Measurements from ENCODE around the gene ISY1. TPM values are rescaled to one million over a fixed set of nuclear protein-coding genes. Genes with fewer than 3 reads are reported as not detected.

ISY1 gene
- total and polyA plus RNA-seq, 2 of the 4 experiments (the other 2 are of a cell fraction): 28.5 to 31.5 TPM

DNA sequence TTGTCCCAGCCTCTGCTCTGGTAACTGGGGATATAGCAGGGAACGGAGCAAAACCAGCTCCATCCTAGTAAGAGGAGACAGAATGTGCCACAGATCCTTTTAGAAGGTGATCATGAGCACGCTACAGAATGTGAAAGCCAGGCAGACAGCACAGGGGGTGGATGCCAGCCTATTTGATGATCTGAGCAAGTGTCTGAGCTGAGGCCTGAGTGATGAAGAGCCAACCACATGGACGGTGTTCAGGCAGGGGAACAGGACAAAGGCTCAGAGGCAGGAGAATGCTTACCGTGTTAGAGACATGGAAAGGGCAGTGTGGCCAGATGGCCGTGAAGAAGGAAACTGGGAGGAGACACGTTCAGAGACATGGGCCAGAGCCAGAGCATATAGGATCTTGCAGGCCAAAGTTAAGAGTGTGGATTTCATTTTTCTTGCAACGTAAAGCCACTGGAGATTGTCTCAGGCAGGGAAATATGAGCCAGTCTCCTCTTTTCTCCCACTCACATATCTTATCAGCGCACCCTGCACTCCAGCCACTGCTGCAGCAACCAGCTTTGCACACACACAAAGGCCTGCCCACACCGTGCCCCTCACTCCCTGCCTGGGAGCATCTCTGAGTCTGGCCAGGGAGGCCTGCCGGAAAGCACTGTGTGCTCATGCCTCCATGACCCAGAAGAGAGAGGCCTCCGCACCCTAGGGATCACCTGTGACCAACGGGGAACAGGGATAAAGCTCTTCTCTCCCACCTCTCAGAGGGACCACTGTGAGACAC is 59.3 kb downstream of the ISY1 start:
- Histone ChIP-seq H3K23ac (ENCODE audit: low read depth, low read length) (no peak overlapping the region), H2BK120ac (ENCODE audit: low read depth, low read length) (no peak overlapping the region), H3K79me1 (ENCODE audit: low read depth in 1 of 2, low read length in 2 of 2) (peaks cover 27 to 72% of the 10 kb centered on the region in 2 experiments), H2BK20ac (ENCODE audit: low read depth, low read length) (no peak overlapping the region), H4K91ac (ENCODE audit: insufficient read depth, low read depth, low read length) (no peak overlapping the region), H3K9me3 (ENCODE audit: control insufficient read depth, insufficient read depth, low read length) (no peaks in the 10 kb centered on the region), H3K56ac (ENCODE audit: extremely low read depth, insufficient read depth, low read length) (no peak overlapping the region), H4K8ac (ENCODE audit: low read depth in 2 of 2, low read length in 2 of 2) (no peak overlapping the region), H2AK5ac (ENCODE audit: low read depth, low read length) (no peak overlapping the region), H3K9ac (ENCODE audit: low read depth, low read length) (no peak overlapping the region), H3K4ac (ENCODE audit: low read depth, low read length) (no peak overlapping the region), H3K36me3 (ENCODE audit: control insufficient read depth, insufficient read depth, low read length) (peaks cover 12% of the 10 kb centered on the region), H2AK9ac (replicated peaks; ENCODE audit: low read depth, low read length, poor library complexity) (no peak overlapping the region), H3K9me1 (ENCODE audit: insufficient read depth, low read length) (peaks cover 8% of the 10 kb centered on the region; the same call in 1 of the 2 replicates), H2BK15ac (ENCODE audit: low read depth, low read length) (no peak overlapping the region), H3K18ac (ENCODE audit: low read depth, low read length) (no peak overlapping the region), H3K4me2 (ENCODE audit: low read depth, low read length) (no peak overlapping the region), H2AFZ (replicated peaks; ENCODE audit: low read length, poor library complexity) (no peak overlapping the region), H4K20me1 (ENCODE audit: insufficient read depth, low read length) (peaks cover 75% of the 10 kb centered on the region), H4K5ac (ENCODE audit: low read depth, low read length) (no peak overlapping the region), H3K4me1 (ENCODE audit: control insufficient read depth, insufficient read depth, low read length) (no peaks in the 10 kb centered on the region), H3K27me3 (ENCODE audit: control insufficient read depth, insufficient read depth, low read length) (no peaks in the 10 kb centered on the region), H3K27ac (ENCODE audit: insufficient read depth, low read length) (no peak overlapping the region), H2BK5ac (ENCODE audit: low read depth, low read length, poor library complexity, severe bottlenecking) (no peak overlapping the region), H3K14ac (replicated peaks; ENCODE audit: low read depth, low read length) (no peak overlapping the region), H3K4me3 (ENCODE audit: insufficient read depth, low read depth, low read length) (no peak overlapping the region)
- in situ Hi-C loops (cut with MboI; ENCODE audit: low sequenced_read_pairs) (no loop called here), intact Hi-C loops (cut with micrococcal nuclease) (no loop called here), dilution Hi-C loops (cut with HindIII; ENCODE audit: low sequenced_read_pairs, unreplicated experiment) (no loop called here)
- no peak for DNase-seq
- CTCF ChIA-PET: interaction anchor here (0.6 kb wide), 1 partner anchor 86 kb away, joined by 3 read pairs; no protein-coding TSS in a partner anchor
- POLR2A ChIA-PET (ENCODE audit: unreplicated experiment): no interaction called here
- 0 out of 2 replicates have a peak, but pooled peaks have one; percentile 11 for ATAC-seq (ENCODE audit: low read depth)
- 79% methylated on average over 4 of the region's 12 CpGs; no CpG with 5 or more reads in 1 of the 2 experiments for WGBS, 2 experiments (ENCODE audit: extremely low coverage in 2 of 2, insufficient read length in 1 of 2)
- no peak for TF ChIP-seq FOS (IDR thresholded peaks at IDR 0.05; ENCODE audit: low read depth, low read length)
- no peak for TF ChIP-seq MXI1 (IDR thresholded peaks at IDR 0.05; ENCODE audit: borderline replicate concordance, low read depth, low read length)
- no peak for TF ChIP-seq SMC3 (IDR thresholded peaks at IDR 0.05; ENCODE audit: low read depth, low read length)
- no peak for TF ChIP-seq ELK1 (IDR thresholded peaks at IDR 0.05; ENCODE audit: borderline replicate concordance, low read depth, low read length)
- TF ChIP-seq MAZ (IDR thresholded peaks at IDR 0.05; ENCODE audit: borderline replicate concordance, low read depth, low read length): no peak
- TF ChIP-seq, protein P1, sequence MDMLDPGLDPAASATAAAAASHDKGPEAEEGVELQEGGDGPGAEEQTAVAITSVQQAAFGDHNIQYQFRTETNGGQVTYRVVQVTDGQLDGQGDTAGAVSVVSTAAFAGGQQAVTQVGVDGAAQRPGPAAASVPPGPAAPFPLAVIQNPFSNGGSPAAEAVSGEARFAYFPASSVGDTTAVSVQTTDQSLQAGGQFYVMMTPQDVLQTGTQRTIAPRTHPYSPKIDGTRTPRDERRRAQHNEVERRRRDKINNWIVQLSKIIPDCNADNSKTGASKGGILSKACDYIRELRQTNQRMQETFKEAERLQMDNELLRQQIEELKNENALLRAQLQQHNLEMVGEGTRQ (IDR thresholded peaks at IDR 0.05; ENCODE audit: low read depth, low read length): no peak
- TF ChIP-seq CEBPB (IDR thresholded peaks at IDR 0.05; ENCODE audit: low read depth, low read length): no peak
- no peak for TF ChIP-seq NFE2L2 (IDR thresholded peaks at IDR 0.05; ENCODE audit: low read depth, low read length)
- TF ChIP-seq RCOR1 (IDR thresholded peaks at IDR 0.05; ENCODE audit: insufficient replicate concordance, low read length): no peak
- no peak for TF ChIP-seq MAFK (IDR thresholded peaks at IDR 0.05; ENCODE audit: low read depth, low read length)
- no peak for TF ChIP-seq RFX5 (IDR thresholded peaks at IDR 0.05; ENCODE audit: low read depth, low read length)
- no peak for TF ChIP-seq CHD1 (IDR thresholded peaks at IDR 0.05; ENCODE audit: low read depth, low read length)
- no peak for TF ChIP-seq RAD21 (IDR thresholded peaks at IDR 0.05; ENCODE audit: low read length)
- no TSS peak for BruUV-seq (replicated peaks)
